ENCODE data around the gene SEC63.

DNA sequence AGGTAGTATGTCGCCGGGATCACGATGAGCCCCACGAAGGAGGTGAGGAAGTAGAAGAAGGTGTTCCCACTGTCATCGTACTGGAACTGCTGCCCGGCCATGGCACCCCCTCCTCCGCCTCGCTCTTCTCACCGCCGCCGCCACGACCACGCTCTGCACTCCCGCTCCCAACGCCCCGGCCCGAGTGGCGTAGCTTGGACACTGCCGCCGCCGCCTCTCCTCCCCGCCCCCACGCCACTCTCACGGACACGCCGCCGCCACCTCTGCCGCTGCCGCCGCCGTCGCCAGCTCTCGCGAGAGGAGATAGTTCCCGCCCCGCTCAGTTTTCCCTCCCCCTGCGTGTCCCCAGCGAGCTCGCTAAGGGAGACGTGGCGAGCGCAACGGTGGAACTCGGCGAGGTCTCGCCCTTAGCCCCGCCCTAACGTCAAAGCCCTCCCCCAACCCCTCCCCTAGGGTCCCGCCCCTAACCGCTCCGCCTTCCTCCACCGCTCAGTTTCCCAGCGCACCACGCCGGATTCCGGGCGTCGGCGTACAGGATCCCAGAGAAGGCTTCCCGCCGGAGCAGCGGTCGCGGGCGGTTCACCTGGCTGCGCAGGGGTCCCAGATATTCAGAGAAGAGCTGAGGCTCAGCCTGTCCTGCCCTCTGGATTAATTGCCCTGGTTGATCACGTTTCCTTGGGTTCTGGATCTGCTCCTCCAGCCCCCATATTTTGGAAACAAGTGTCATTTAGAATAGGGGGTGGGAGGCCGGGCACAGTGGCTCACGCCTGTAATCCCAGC is at the start of gene SEC63:
- TF ChIP-seq, protein P1, sequence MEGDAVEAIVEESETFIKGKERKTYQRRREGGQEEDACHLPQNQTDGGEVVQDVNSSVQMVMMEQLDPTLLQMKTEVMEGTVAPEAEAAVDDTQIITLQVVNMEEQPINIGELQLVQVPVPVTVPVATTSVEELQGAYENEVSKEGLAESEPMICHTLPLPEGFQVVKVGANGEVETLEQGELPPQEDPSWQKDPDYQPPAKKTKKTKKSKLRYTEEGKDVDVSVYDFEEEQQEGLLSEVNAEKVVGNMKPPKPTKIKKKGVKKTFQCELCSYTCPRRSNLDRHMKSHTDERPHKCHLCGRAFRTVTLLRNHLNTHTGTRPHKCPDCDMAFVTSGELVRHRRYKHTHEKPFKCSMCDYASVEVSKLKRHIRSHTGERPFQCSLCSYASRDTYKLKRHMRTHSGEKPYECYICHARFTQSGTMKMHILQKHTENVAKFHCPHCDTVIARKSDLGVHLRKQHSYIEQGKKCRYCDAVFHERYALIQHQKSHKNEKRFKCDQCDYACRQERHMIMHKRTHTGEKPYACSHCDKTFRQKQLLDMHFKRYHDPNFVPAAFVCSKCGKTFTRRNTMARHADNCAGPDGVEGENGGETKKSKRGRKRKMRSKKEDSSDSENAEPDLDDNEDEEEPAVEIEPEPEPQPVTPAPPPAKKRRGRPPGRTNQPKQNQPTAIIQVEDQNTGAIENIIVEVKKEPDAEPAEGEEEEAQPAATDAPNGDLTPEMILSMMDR (IDR thresholded peaks at IDR 0.05) = no peak
- TF ChIP-seq POLR2A (IDR thresholded peaks at IDR 0.05) = peak; percentile 88 to 93
